Measurements from ENCODE around the gene HOTAIR. TPM values are rescaled to one million over a fixed set of nuclear protein-coding genes. Genes with fewer than 3 reads are reported as not detected.
A peak's percentile ranks its signal among the peaks of the same experiment; 100 is the strongest.

HOTAIR gene
- polyA plus RNA-seq, 2 of the 4 experiments (the other 2 are of a cell fraction), result 0.67 to 0.71 TPM

- Histone ChIP-seq H3K4me2 (no peak overlapping the region; the same call in 2 of the 3 replicates), H3K4me3 (no peak overlapping the region), H3K9me3 (no peaks in the 10 kb centered on the region), H3K4me1 (peaks cover 32% of the 10 kb centered on the region), H3K27ac (peak overlapping the region in 1 of 2 experiments; percentile 97; a peak in 1 of 6 replicates)
- FAIRE-seq (no peak), DNase-seq (ENCODE audit: low read depth in 1 of 2, low spot score in 1 of 2) (no peak), ATAC-seq (no peak)
- 82% methylated on average over 2 of the region's 2 CpGs for WGBS (ENCODE audit: missing lambda C conversion rate)
- ChIA-PET CTCF (interaction anchor here (0.5 to 28.7 kb wide), 25 partner anchors 9 to 316 kb away, joined by 3 to 1074 read pairs (median 6); partner anchors contain the start of genes HOXC10, HOXC13, HOXC4 and HOXC5), POLR2A (interaction anchor here (1.4 to 2.3 kb wide), 2 partner anchors 10 to 194 kb away, joined by 3 to 40 read pairs; no protein-coding TSS in a partner anchor)
- TF ChIP-seq RNF2 (IDR thresholded peaks at IDR 0.05; ENCODE audit: borderline replicate concordance, low read depth) (no peak), ZFP36 (IDR thresholded peaks at IDR 0.05; ENCODE audit: borderline replicate concordance, partially characterized antibody) (no peak), CBX2 (IDR thresholded peaks at IDR 0.05; ENCODE audit: borderline replicate concordance, low read depth) (no peak), CHD4 (IDR thresholded peaks at IDR 0.05; ENCODE audit: borderline replicate concordance) (no peak), MYC (IDR thresholded peaks at IDR 0.05; ENCODE audit: borderline replicate concordance, low read length) (no peak), CHD2 (IDR thresholded peaks at IDR 0.05; ENCODE audit: low read length, partially characterized antibody) (no peak), FOSL2 (IDR thresholded peaks at IDR 0.05) (no peak), FOSL2 (CRISPR knock-in tag; IDR thresholded peaks at IDR 0.05) (no peak), PBX3 (IDR thresholded peaks at IDR 0.05) (no peak), KDM1A (IDR thresholded peaks at IDR 0.05; ENCODE audit: low read depth) (no peak), JUN (IDR thresholded peaks at IDR 0.05) (no peak)
Measured at GRCh38 chr12:54007538-54008259, 32.9 kb upstream of the HOTAIR start.

DNA sequence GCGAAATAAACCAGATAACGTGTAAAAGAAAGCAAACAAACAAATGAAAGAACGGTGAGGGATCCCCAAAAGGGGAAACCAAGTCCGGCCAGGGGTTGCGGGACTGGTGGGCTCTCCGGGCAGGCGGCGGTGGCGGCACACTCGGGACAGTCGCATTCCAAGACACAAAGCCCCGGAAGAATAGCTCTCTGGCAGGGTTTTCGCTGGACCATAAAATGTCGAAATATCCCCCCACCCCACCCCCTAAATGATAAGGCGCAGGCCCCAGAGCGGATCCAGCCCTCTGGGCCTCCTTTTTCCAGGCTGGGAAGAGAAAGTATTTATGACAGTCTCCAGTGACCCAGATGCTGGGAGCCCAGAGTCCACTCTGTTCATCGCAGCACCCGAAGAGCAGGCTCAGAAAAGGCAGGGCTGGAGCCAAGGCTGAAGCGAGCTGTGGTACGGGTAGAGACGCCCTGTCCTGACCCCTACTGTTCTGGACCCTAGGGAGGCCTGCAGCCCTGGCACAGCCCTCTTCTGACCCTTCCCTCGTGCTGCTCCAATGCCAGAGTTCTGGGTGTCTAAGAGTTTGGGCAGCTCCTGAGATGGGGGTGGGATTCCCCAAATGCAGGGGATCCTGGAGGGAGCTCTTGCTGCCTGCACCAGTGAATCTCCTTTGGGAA, 31.9 kb upstream of the HOTAIR start:
- FAIRE-seq (no peak), ATAC-seq (peak in 1 of 2 experiments; percentile 2; a peak in 1 of 6 replicates), DNase-seq (ENCODE audit: low read depth in 1 of 2, low spot score in 1 of 2) (no peak)
- no peak overlapping the region for H3K4me3 ChIP-seq
- H3K4me2 ChIP-seq, result peak overlapping the region; percentile 60; the same call in 2 of the 3 replicates
- ChIA-PET POLR2A (interaction anchor here (0.7 to 1.4 kb wide), 3 partner anchors 11 to 195 kb away, joined by 3 read pairs; no protein-coding TSS in a partner anchor), CTCF (interaction anchor here (0.8 to 28.7 kb wide), 25 partner anchors 10 to 304 kb away, joined by 3 to 1074 read pairs (median 5); partner anchors contain the start of genes HOXC10, HOXC5, HOXC6 and SMUG1)
- H3K9me3 ChIP-seq, result no peaks in the 10 kb centered on the region
- WGBS (ENCODE audit: missing lambda C conversion rate), result 80% methylated on average over 22 of the region's 22 CpGs
- H3K4me1 ChIP-seq, result peaks cover 23% of the 10 kb centered on the region
- peak overlapping the region in 1 of 2 experiments; percentile 74; a peak in 1 of 6 replicates for H3K27ac ChIP-seq
- no peak for TF ChIP-seq MAZ (IDR thresholded peaks at IDR 0.05; ENCODE audit: borderline replicate concordance, low read depth, low read length)

DNA sequence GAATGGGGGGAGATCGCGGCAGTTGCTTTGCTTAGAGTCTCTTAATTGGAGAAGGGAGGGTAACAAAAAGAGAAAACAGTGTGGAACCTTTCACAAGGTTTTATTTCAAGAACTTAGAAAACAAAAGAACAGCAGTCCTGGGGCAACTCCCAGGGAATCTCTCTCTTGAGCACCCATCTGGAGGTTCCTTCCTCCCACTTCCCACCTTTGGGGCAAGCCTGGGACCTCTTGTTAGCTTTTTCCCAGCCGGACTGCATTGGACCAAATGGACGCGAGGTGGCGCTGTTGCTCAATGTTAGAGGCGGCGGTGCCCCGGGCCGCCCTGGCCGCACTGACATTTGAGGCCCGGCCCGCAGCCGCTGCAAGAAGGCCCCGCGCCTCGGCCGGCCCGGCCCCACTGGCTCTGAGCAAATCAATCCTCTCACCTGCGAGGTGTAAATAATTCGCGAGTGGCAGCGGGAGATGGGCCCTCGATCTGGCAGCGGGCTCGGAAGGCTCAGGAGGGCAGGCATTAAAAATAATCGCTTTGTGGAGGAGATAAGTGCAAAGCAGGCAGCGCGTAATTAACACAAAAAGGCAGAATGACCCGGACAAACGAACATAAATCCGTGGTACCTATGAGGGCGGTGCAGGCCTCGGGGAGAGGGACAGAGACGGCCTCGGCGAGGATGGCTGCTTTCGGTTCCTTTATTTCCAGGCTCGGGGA, 31.3 kb upstream of the HOTAIR start:
- H3K9me3 ChIP-seq, result no peaks in the 10 kb centered on the region
- H3K4me2 ChIP-seq, result peak overlapping the region; percentile 60
- TF ChIP-seq MAZ (IDR thresholded peaks at IDR 0.05; ENCODE audit: borderline replicate concordance, low read depth, low read length) (no peak), MAFK (IDR thresholded peaks at IDR 0.05; ENCODE audit: partially characterized antibody) (no peak), SMC3 (IDR thresholded peaks at IDR 0.05) (peak; percentile 97), PBX3 (IDR thresholded peaks at IDR 0.05) (no peak), E2F6 (IDR thresholded peaks at IDR 0.05; ENCODE audit: borderline replicate concordance, low read depth) (peak; percentile 44; the same call in 1 of the 2 replicates), KDM5A (IDR thresholded peaks at IDR 0.05) (no peak), RAD21 (conservative IDR thresholded peaks at IDR 0.05 in 1 of 2, IDR thresholded peaks at IDR 0.05 in 1 of 2) (peak; percentile 97 to 98), JUN (IDR thresholded peaks at IDR 0.05) (no peak), ESRRA (IDR thresholded peaks at IDR 0.05; ENCODE audit: borderline replicate concordance, low read length) (no peak)
- TF ChIP-seq, protein P1, sequence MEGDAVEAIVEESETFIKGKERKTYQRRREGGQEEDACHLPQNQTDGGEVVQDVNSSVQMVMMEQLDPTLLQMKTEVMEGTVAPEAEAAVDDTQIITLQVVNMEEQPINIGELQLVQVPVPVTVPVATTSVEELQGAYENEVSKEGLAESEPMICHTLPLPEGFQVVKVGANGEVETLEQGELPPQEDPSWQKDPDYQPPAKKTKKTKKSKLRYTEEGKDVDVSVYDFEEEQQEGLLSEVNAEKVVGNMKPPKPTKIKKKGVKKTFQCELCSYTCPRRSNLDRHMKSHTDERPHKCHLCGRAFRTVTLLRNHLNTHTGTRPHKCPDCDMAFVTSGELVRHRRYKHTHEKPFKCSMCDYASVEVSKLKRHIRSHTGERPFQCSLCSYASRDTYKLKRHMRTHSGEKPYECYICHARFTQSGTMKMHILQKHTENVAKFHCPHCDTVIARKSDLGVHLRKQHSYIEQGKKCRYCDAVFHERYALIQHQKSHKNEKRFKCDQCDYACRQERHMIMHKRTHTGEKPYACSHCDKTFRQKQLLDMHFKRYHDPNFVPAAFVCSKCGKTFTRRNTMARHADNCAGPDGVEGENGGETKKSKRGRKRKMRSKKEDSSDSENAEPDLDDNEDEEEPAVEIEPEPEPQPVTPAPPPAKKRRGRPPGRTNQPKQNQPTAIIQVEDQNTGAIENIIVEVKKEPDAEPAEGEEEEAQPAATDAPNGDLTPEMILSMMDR (IDR thresholded peaks at IDR 0.05), result peak; percentile 93
- TF ChIP-seq, protein P2, sequence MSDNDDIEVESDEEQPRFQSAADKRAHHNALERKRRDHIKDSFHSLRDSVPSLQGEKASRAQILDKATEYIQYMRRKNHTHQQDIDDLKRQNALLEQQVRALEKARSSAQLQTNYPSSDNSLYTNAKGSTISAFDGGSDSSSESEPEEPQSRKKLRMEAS (IDR thresholded peaks at IDR 0.05), result peak; percentile 54; the same call in 1 of the 2 replicates
- WGBS (ENCODE audit: missing lambda C conversion rate), result 30% methylated on average over 34 of the region's 39 CpGs
- ChIA-PET POLR2A (interaction anchor here (0.6 to 1.0 kb wide), 5 partner anchors 11 to 195 kb away, joined by 3 to 6 read pairs (median 4); no protein-coding TSS in a partner anchor), CTCF (interaction anchor here (0.6 to 28.7 kb wide), 45 partner anchors 8 to 365 kb away, joined by 3 to 1074 read pairs (median 4); partner anchors contain the start of genes HOXC10, HOXC12, HOXC4 and HOXC5)
- ATAC-seq, result peak; percentile 59 to 82
- peak overlapping the region in 1 of 2 experiments; percentile 74; a peak in 3 of 6 replicates for H3K27ac ChIP-seq
- FAIRE-seq, result no peak
- H3K4me1 ChIP-seq, result peaks cover 20% of the 10 kb centered on the region
- DNase-seq (ENCODE audit: low read depth in 1 of 2, low spot score in 1 of 2), result peak; percentile 82 to 86
- no peak overlapping the region for H3K4me3 ChIP-seq

All from A549 (cell line).